NCI-H524 (cell line): ENCODE data around the gene LRRC57.

Source experiments
- DNase-seq, 2 experiments: peaks; one replicate each; lab custom pipeline; 2025; lab: John Stamatoyannopoulos, UW

The LRRC57 gene

GRCh38 chr15:42549741-42550392 lies 1.3 kb upstream of the LRRC57 start:
- DNase-seq = no peak

- DNase-seq = peak; percentile 64 to 66
These were observed 469 bp upstream of the LRRC57 start for GRCh38 chr15:42549032-42549491.

- peak in 1 of 2 experiments; percentile 48 for DNase-seq
These were observed 710 bp downstream of the LRRC57 start for GRCh38 chr15:42547918-42548248.

- DNase-seq = no peak
These were observed 3.6 kb downstream of the LRRC57 start for GRCh38 chr15:42544853-42545629.

GRCh38 chr15:42533246-42533645 lies 15.3 kb downstream of the LRRC57 start:
- no peak for DNase-seq

GRCh38 chr15:42528970-42529369 lies 19.6 kb downstream of the LRRC57 start:
- DNase-seq = peak; percentile 16 to 49

GRCh38 chr15:42523331-42523730 lies 25.3 kb downstream of the LRRC57 start:
- DNase-seq = no peak

- DNase-seq = no peak
These were observed 37.6 kb downstream of the LRRC57 start for GRCh38 chr15:42511007-42511391.

- no peak for DNase-seq
These were observed 38.2 kb downstream of the LRRC57 start for GRCh38 chr15:42510258-42511006.

GRCh38 chr15:42508263-42508690 lies 40.3 kb downstream of the LRRC57 start:
- DNase-seq = no peak

GRCh38 chr15:42507514-42507913 lies 41.1 kb downstream of the LRRC57 start:
- DNase-seq = no peak

GRCh38 chr15:42504631-42505030 lies 44.0 kb downstream of the LRRC57 start:
- no peak for DNase-seq

GRCh38 chr15:42503825-42504224 lies 44.8 kb downstream of the LRRC57 start:
- DNase-seq = no peak

GRCh38 chr15:42502477-42502876 lies 46.1 kb downstream of the LRRC57 start:
- DNase-seq = no peak

GRCh38 chr15:42499858-42500609 lies 48.6 kb downstream of the LRRC57 start:
- DNase-seq = no peak

- DNase-seq = no peak
These were observed 50.2 kb downstream of the LRRC57 start for GRCh38 chr15:42498212-42499068.

GRCh38 chr15:42495361-42496212 lies 53.0 kb downstream of the LRRC57 start, which contains the start of gene SNAP23:
Gene SNAP23, plus strand, starts transcription at chr15:42495634. Its CDS starts 16,213 bp downstream, at chr15:42511847.
- peak; percentile 82 to 90 for DNase-seq

- DNase-seq = peak; percentile 10 to 20
These were observed 53.6 kb downstream of the LRRC57 start for GRCh38 chr15:42494998-42495360.

GRCh38 chr15:42493679-42494078 lies 54.9 kb downstream of the LRRC57 start:
- no peak for DNase-seq
